Activated CD4-positive, alpha-beta T cell treated with anti-CD3 and anti-CD28 coated beads, Interleukin-10, Interleukin-2, amounts not matched to agents 100 ng/mL and 50 ng/mL, durations not matched to agents 16 hours and 8 hours (primary cell): Measurements from ENCODE around the gene FASTK.

Experiments used
- DNase-seq: peaks from one replicate; pipeline ENCODE4 v3.0.0-alpha.2; 2020

Gene FASTK, protein sequence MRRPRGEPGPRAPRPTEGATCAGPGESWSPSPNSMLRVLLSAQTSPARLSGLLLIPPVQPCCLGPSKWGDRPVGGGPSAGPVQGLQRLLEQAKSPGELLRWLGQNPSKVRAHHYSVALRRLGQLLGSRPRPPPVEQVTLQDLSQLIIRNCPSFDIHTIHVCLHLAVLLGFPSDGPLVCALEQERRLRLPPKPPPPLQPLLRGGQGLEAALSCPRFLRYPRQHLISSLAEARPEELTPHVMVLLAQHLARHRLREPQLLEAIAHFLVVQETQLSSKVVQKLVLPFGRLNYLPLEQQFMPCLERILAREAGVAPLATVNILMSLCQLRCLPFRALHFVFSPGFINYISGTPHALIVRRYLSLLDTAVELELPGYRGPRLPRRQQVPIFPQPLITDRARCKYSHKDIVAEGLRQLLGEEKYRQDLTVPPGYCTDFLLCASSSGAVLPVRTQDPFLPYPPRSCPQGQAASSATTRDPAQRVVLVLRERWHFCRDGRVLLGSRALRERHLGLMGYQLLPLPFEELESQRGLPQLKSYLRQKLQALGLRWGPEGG

DNA sequence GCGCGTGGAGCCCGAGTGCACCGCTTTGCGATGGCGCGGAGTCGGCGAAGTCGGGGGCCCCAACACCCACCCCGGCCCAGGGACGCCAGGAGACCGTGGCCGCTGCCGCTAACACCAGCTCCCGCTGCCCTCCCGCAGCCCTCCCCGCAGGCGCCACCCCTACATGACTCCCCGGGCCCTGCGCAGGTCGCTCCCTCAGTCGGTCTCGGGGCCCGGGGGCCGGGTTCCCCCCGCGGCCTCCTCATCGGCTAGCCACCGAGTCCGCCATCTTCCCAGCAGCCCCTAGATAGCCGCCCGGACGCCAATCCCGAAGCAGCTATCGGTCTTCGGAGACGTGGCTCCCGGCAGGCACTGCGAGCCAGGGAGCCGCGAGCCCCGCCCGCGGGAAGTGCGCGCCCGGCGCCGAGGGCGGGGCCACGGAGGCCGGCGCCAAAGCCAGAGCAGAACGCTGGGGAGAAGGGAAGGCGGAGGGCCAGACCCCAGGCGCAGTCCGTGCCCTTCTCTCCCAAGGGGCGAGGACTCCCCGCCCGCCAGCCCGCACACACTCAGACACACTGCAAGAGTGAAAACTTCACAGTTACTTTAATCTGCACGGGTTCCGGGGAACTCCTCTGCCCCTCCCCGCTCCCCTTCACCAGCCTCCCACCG, at the start of gene FASTK:
TSS of gene FASTK (minus strand) at position 288 of the 648 bp plus-strand sequence. CDS start at position 245, 43 bp downstream.
- peak; percentile 94 for DNase-seq

DNA sequence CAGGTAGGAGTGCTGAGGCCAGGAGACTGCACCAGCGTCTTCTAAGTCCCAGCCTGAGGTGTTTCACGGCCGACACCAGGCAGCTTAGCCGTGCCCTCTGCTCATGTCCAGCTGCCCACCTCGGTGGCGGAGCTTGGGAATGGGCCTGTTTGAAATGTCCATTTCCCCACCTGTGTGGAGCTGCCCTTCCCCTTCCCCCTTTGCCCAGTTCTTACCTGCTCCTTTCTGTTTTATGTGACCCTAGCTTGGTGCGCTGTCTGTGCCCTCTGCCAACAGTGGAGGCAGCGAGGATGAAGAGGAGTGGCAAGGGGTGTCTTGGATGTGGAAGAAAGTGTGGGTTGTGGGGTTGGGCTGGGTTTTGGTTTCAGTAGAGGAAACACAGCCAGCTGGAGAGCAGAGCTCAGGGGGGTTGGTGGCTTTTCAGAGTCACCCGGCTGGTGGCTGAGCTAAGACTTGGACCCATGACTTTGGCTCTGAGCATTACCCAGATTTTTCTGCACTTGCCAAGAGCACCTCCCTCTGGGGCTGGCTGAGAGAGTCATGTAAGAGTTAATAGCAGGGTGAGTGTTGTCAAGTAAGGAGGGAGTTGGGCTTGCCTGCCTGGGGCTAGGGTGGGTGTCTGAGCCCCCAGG, 49.5 kb upstream of the FASTK start:
- DNase-seq = no peak

DNA sequence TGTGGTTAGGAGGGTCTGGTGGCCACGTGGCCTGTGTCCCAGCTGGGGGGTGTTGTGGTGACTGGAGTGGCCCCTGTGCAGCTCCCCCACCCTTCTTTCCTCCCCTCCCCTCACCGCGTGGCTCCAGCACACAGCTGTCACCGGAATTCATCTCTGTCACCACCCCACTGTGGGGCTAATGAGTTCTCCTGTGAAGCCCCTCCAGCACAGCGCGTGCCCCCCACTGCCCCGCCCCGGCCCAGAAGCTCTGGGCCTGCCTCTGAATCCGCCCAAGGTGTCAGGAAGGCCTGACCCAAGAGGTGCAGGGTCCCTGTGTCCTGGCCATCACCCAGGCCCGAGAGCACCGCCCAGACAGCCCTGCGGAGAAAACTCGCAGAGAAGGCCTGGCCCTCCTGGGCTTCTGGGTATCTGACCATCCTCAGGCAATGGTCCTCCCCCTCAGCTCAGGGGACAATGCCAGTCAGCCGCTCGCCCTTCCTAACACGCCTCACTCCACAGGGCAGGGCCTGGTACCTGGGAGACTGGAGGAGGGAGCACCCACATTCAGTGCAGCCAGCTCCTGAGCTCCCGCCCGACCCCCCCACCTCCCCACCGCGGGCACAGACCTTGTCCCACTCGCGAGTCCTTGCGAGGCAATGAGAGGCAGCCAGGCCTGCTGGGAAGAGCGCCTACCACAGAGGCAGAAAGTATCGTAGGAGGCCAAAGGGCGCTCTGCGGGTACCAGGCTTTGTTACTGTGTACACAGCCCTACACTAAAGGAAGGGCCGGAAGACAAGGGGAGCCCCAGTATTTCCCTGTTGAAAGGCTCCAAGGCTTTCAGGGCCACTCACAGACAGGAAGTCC, 48.7 kb upstream of the FASTK start:
- no peak for DNase-seq

DNA sequence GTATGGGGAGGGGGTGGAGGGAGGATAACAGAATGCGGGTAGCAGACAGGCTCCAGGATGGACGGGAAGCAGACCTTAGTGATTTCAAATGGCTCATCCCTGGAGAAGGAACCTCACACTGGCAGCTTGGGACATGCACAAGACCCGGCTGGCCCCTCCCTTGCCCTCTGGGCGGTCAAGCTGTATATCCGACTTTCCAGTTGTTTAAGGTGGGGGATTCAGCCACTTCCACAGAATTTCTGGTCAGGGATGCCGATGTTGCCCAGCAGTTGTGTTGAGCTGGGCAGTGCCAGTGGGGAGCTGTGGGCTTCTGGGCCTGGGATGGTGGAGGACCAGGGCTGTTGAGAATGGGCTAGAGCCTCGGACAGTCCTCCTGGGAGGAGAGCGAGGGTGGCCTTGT, 48.1 kb upstream of the FASTK start:
- DNase-seq = no peak

DNA sequence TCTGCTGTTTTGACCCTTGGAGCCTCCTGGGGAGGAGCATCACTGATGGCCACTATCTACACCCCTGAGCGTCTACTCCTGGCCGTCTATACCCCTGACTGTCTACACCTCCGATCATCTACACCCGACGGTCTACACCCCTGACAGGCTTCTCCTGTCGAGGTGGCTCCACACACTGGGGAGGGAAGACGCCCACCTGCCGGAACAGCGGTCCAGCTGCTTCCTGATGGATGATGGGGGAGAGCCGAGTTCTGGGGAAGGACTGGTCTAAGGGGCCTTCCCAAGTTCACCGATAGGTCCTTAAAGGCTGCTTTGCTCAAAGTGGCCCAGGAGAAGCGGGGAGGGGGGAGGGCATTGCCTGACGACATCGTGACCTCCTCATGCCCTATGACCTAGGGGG, 47.5 kb upstream of the FASTK start:
- DNase-seq = no peak

DNA sequence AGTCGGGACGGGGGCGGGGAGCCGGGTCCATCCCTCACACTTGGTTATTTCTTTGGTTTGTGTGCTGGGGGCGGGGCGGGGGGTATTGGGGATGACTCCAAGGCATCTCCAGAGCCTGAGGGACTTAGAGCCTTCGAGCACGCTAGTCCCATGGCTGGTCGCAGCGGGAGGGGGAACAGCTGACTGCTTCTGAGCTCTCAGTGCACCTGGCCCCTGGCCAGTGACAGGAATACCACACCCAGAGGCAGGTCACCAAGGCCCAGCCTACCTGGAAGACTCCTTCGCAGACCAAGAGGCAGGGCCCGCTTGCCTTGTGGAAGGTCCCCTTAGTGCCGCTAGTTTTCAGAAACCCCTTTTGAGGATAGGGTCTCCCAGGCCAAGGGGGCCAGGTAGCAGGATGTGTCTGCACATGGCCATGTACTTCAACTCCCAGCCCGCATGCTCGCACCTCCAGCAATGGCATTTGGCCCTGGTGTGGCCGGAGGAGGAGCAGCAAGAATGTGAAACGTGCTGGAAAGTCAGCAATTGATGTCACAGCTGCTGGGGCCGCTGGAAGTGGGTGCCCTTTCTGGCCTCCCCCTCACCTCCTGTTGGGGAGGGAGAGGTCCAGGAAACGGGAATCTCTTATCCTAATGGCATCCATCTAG, 46.0 kb upstream of the FASTK start:
- DNase-seq = no peak

DNA sequence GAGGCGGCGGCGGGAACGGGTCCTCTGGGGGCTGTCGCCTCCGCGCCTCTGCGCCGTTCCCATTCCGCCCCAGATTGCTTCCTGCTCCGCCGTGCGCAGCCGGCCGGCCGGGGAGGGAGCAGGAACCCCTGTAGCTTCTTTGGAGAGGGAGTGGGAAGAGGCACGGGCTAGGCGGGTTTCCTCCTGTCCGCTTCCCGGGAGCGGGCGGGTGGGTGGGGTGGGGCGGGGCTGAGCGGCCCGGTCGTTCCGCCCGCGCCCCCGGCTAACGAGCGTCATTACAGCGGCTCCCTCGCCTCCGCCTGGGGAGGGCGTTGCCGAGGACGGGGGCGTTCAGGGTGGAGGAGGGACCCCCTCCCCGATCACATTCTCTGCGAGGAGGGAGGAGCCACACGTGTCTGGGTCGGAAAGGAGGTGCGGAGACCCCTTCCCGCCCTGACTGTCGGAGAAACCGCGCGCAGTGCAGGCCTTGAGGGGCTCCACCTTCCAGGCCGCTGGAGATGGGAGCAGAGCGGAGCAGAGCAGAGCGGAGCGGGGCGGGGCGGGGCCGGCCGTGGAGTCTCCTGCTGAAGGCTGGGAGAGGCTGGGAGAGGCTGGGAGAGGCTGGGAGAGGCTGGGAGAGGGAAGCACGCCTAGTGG, 45.4 kb upstream of the FASTK start:
- DNase-seq = no peak

DNA sequence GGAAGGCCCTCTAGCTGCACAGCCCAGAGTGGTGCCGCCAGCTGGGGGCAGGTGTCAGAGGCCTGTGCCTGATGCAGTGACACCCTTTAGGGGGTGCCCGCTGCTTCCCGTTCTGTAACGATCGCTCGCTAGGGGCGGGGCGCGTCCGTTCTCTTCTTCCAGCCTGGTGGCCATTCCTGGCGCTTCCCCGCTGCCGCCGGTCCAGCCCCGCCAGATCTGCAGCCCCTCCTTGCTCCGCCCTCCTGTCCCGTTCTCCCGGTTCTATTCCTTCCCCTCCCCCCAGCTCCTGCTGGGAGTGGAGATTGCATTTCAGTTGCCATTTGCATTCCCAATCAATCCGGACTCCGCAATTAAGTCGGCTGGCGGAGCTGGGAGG, 44.8 kb upstream of the FASTK start:
- no peak for DNase-seq

DNA sequence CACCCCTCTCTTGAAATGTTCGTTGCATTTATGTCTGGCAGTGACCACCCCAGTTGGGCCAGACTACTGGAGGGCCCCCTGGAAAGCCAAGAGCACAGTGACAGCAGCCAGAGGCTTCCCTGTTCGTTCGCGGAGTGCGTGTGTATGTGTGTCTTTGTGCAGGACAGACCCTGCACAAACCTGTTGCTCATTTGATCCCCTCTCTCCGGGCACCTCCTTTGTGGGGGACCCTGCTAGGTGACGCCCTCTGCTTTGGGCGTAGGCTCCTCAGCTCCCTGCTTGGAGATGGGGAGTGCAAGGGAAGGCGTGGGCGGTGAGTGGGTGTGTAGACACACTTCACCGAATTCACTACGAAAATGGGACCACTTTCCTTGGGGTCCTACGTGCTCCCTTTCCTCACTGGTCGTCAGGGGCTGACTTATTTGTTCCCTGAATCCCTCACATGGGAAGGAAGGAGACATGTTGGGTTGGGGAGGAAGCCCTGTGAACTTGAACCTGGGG, 44.3 kb upstream of the FASTK start:
- no peak for DNase-seq

DNA sequence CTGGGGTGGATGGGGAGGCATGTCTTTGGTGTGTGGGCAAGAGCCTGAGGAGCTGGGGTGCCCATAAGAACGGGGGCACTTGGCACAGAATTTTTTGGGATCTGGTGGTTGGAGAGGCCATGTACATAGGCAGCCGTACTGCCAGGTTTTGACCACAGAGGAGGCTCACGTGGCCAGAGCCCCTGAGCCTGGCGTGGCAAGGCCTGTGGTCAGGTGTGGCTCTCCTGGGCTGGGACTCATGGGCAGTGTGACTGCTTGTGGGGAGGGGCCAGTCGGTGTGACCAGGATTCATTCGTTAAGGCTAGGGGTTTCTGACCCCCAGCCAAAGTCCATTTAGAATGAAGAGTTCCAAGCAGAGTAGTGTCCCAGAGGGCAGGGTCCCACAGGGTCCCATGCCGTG, 43.9 kb upstream of the FASTK start:
- no peak for DNase-seq

DNA sequence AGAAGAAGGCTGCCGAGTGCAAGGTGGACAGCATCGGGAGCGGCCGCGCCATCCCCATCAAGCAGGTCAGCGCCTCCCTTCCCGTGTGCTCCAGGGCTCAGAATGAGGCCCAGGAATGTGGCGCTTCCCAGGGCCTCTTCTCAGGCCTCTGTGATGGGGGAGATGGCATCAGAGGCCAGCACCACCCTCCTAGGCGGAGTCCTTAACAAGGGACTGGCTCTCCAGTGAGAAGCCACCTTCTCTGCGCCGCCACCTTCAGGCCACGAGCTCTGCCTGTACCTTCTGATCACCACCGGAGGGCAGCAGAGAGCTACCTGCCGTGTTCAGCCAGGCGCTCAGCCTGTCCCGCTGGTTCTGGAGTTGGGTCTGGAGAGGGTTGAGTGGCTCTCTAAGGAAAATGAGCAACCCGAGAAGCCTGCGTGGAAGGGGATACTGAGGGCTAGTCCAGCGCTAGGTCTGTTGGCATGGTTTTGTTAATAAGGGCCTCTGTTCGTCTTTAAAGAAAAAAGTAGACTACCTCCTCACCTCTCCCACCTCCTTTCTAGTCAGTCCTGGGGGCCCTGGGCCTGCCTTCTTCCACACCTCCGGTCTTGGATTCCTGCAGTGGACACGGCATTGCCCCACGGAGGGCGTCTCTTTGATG, 43.3 kb upstream of the FASTK start:
- DNase-seq = peak; percentile 85

DNA sequence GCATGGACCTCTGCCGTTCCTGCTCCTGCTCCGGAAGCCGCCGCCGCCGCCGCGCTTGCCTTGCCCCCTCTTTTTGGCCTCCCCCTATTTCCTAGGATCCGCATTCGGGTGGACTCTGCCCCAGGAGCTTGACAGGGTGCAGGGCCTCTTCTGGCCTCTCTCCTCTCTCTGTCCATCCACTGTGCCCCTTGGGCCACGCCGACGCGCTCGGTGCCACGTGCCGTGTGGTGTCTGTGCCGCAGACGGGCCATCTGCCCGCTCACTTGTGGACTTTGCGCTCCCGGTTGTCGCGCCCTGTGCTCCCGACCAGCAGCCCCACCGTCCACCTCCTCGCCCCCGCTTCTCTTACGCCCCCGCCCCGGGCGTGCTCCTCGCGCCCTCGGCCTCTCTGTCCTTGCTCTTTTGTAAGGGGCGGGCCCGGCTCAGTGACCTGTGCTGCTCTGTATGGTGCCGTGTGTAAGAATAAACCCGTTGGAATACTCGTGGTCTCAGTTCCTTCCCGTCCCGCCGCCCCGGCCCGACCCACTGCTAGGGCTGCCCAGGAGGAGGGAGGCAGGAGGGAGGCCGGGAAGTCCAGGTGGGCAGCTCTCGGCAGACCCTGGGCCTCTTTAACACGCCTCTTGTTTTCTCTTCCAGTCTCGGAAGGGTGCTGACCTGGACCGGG, 42.7 kb upstream of the FASTK start:
- no peak for DNase-seq

DNA sequence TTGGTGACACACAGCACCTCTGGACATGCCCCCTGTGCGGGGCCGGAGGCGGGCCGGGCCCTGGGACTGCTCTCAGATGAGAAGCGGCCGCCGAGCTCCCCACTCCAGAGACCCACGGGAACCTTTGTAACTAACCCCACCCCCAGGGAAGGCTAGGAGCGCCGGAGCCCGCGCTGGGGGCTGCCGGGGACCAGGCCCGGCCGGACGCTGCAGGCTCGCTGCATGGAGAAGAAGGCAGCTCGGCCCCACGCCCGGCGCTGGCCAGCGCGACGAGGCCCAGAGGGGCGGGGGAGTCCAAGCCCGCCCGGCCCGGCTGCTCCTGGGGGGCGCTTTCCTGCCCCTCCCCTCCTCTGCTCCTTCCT, 42.2 kb upstream of the FASTK start:
- no peak for DNase-seq

DNA sequence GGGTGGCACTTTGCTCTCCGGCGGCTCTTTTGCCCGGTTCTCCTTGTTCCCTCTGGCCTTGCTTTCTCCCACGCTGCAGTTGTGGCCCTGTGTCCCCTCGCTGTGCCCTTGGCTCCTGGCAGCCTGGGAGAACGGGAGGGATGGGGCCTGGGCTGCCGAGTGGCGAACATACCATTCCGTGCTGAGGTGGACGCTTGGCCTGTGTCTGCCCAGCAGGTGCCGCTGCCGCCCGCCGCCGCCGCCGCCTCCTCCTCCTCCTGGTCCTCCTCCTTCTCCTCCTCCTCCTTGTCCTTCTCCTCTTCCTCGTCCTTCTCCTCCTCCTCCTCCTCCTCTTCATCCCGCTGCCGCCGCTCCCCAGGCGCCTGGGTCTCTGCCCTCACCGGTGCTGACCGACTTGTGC, 41.7 kb upstream of the FASTK start:
- DNase-seq = no peak

DNA sequence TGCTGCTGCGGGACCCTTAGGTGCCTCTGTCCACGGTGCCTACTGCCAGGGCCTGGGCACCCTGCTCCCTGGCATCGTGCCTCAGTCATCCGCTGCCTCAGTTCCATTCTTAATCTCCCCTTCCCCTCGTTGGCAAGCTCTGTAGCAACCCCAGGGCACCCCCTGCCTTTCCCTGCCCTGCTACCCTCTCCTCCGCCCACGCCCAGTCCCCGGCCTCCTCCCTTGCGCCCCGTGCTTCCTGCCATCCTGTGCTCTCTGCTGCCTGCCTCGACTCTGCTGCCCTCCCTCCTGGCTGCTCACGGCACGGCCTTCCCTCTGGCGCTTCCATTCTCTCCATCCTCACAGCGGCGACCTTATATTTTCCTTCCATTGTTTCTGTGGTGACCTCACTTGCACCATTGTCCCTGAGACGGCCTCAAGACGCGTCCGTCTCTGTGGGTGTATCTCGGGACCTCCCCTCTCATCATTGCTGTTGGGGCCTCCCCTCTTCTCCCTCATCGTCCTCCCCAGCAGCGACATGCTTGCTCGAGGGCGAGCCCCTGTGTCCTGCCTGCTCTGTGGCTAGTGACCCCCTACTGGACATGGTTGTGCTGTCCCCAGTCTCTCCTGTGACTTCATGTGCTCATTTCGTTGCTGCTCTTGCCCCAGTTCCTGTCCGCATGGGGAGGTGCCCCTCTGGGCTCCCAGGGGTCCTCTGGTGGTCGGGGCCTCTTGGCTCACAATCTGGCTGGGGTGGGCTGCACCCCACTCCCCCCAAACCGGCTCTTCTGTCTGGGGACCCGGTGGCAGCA, 41.0 kb upstream of the FASTK start:
- no peak for DNase-seq

DNA sequence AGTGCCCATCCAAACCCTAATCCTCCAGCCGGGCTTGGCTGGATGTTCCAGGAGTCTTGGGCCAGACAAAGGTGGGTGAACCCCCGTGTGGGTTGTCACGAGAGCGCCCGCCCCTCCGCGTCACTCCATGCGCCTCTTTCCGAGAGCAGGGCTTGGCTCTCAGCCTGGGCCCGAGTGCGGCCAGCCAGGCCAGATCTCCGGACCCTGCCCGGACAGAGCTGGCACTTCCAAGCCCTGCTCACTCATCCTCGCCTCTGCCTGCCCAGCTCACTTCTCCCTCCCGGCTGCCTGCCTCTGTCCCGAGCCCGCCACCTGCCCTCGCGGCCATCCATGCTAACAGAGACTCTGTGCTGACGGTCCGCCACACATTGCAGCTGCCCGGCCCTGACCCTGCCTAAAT, 40.3 kb upstream of the FASTK start:
- no peak for DNase-seq

DNA sequence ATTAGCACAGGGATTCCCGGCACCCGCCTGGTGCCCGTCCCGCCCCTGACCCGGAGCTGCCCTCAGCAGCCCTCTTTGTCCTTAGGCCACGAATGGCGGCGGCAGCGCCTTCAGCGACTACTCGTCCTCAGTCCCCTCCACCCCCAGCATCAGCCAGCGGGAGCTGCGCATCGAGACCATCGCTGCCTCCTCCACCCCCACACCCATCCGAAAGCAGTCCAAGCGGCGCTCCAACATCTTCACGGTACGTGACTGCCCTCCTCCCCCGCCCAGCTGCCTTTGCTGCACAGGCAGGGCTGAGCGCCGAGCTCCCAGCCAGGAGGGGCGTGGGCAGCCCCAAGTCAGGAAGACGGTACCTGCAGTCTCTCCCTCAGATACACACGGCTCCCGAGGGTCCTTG, 39.3 kb upstream of the FASTK start:
- no peak for DNase-seq

DNA sequence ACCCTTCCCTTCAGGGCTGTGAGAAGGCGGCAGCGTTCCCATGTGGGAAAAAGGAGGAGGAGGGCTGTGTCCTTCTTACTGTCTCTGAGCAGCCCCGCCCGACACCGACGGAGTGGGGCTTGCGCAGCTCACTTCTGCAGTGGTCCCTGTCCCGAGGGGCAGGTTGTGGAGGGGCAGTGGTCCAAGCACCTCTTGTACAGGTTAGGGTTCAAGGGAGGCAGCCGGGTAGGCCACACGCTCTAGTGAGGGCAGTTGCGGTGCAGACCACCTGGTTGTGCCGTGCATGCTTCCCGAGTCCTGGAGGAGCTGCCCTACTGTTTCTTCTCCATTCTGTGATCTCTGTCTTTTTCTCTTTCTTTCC, 38.4 kb upstream of the FASTK start:
- no peak for DNase-seq

DNA sequence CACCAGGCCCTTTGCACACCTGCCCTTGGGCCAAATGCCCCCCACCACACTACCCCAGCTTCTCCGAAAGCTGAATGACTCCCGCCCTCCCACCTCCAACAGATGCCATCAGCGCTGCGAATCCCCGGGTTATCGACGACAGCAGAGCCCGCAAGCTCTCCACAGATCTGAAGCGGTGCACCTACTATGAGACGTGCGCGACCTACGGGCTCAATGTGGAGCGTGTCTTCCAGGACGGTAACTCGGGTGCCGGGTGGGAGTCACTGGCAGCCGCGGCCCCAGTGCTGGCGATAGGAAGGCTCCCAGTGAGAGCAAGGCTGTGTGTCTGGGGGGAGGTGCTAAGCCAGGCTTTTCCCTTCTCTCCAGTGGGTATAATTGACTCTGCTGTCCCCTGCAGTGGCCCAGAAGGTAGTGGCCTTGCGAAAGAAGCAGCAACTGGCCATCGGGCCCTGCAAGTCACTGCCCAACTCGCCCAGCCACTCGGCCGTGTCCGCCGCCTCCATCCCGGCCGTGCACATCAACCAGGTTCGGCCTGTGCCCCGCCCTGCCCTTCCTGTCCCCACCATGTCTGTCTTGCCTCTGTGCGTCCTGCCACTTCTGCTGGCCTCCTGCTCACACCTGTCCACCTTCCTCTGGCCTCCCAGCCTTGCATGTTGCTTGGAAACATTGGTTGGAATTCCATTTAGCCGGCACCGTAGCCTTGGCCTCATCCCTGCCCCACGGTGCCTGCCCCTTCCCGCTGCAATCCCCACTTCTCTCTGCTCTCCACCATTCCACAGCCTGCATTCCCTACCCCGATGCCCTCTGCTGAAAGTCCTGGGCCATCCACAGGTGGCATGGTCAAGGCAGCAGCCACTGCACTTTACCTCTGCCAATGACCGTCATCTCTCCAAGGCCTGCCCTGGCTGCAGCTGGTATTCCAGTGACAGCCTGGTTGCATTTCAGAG, 37.8 kb upstream of the FASTK start:
- no peak for DNase-seq
